GM12865 (cell line): ENCODE data around the gene ARVCF.

Experiments used
- DNase-seq: peaks from one replicate; pipeline ENCODE4 v3.0.0; 2010; ENCODE audit warnings: low read depth
- H3K4me3 ChIP-seq: 2 replicates; pipeline ENCODE4 v1.5.1; 2011; ENCODE audit warnings: mild to moderate bottlenecking, low read depth, low read length, control low read depth
- CTCF ChIP-seq: IDR thresholded peaks from 2 replicates; pipeline ENCODE4 v1.5.1; 2011; ENCODE audit warnings: low read length, control low read depth, low read depth, inconsistent platforms; ENCODE audit not compliant: insufficient read depth; ENCODE audit errors: missing control alignments

ARVCF gene

GRCh38 chr22:20052309-20053259 is 36.0 kb upstream of the ARVCF start:
- H3K4me3 ChIP-seq, result no peak overlapping the region
- TF ChIP-seq CTCF, result no peak
- no peak for DNase-seq

GRCh38 chr22:20051927-20052308 is 35.3 kb upstream of the ARVCF start:
- no peak for DNase-seq
- no peak for TF ChIP-seq CTCF
- no peak overlapping the region for H3K4me3 ChIP-seq

- no peak for TF ChIP-seq CTCF
- no peak overlapping the region for H3K4me3 ChIP-seq
- DNase-seq, result no peak
Measured at GRCh38 chr22:20046730-20047129, 30.1 kb upstream of the ARVCF start.

GRCh38 chr22:20044495-20045151 is 28.0 kb upstream of the ARVCF start:
- H3K4me3 ChIP-seq, result no peak overlapping the region
- TF ChIP-seq CTCF, result no peak
- no peak for DNase-seq

GRCh38 chr22:20043997-20044342 is 27.3 kb upstream of the ARVCF start:
- TF ChIP-seq CTCF, result no peak
- H3K4me3 ChIP-seq, result no peak overlapping the region
- no peak for DNase-seq

- no peak for TF ChIP-seq CTCF
- H3K4me3 ChIP-seq, result no peak overlapping the region
Measured at GRCh38 chr22:20043057-20043996, 26.7 kb upstream of the ARVCF start.

More at GRCh38 chr22:20043057-20043996, 26.7 kb upstream of the ARVCF start:
- DNase-seq, result no peak
